Measurements from ENCODE around the gene ATP1A1. TPM values are rescaled to one million over a fixed set of nuclear protein-coding genes. Genes with fewer than 3 reads are reported as not detected.

The ATP1A1 gene
- total RNA-seq, 2 experiments from 2014 or later: 74.4 to 186 TPM

GRCh38 chr1:116440731-116441130, 67.7 kb downstream of the ATP1A1 start:
- H3K9me3 ChIP-seq (ENCODE audit: low read length): no peaks in the 10 kb centered on the region
- no peak overlapping the region for H3K27ac ChIP-seq (ENCODE audit: low read depth, low read length, poor library complexity, severe bottlenecking)
- DNase-seq (ENCODE audit: low spot score): no peak
- CTCF ChIA-PET (ENCODE audit: unreplicated experiment): no interaction called here
- no TSS peak for BruUV-seq (replicated peaks)
- H3K79me2 ChIP-seq (ENCODE audit: insufficient read depth, low read depth, low read length): no peaks in the 10 kb centered on the region
- H2AFZ ChIP-seq (ENCODE audit: low read length): no peak overlapping the region
- TF ChIP-seq, protein P1, sequence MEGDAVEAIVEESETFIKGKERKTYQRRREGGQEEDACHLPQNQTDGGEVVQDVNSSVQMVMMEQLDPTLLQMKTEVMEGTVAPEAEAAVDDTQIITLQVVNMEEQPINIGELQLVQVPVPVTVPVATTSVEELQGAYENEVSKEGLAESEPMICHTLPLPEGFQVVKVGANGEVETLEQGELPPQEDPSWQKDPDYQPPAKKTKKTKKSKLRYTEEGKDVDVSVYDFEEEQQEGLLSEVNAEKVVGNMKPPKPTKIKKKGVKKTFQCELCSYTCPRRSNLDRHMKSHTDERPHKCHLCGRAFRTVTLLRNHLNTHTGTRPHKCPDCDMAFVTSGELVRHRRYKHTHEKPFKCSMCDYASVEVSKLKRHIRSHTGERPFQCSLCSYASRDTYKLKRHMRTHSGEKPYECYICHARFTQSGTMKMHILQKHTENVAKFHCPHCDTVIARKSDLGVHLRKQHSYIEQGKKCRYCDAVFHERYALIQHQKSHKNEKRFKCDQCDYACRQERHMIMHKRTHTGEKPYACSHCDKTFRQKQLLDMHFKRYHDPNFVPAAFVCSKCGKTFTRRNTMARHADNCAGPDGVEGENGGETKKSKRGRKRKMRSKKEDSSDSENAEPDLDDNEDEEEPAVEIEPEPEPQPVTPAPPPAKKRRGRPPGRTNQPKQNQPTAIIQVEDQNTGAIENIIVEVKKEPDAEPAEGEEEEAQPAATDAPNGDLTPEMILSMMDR (conservative IDR thresholded peaks at IDR 0.05; ENCODE audit: low read length): no peak
- TF ChIP-seq EZH2phosphoT487 (IDR thresholded peaks at IDR 0.05; ENCODE audit: borderline replicate concordance, low read depth, low read length): no peak
- H3K36me3 ChIP-seq (ENCODE audit: insufficient read depth, low read length): no peaks in the 10 kb centered on the region
- POLR2A ChIA-PET: no interaction called here
- intact Hi-C loops (cut with micrococcal nuclease; ENCODE audit: unreplicated experiment): no loop called here
- no peaks in the 10 kb centered on the region for H3K4me1 ChIP-seq (ENCODE audit: insufficient read depth, low read length, poor library complexity, severe bottlenecking)
- no peak overlapping the region for H3K4me3 ChIP-seq (ENCODE audit: low read depth, low read length, poor library complexity, severe bottlenecking)
- H4K20me1 ChIP-seq (ENCODE audit: insufficient read depth, low read length): no peaks in the 10 kb centered on the region
- H3K9me2 ChIP-seq (ENCODE audit: insufficient read depth, low read length): no peaks in the 10 kb centered on the region
- H3K4me2 ChIP-seq (ENCODE audit: low read length): no peak overlapping the region

- TF ChIP-seq, protein P1 (conservative IDR thresholded peaks at IDR 0.05; ENCODE audit: low read length): no peak
- no peak for TF ChIP-seq EZH2phosphoT487 (IDR thresholded peaks at IDR 0.05; ENCODE audit: borderline replicate concordance, low read depth, low read length)
- no peak overlapping the region for H3K4me2 ChIP-seq (ENCODE audit: low read length)
- H3K79me2 ChIP-seq (ENCODE audit: insufficient read depth, low read depth, low read length): no peaks in the 10 kb centered on the region
- H3K27ac ChIP-seq (ENCODE audit: low read depth, low read length, poor library complexity, severe bottlenecking): no peak overlapping the region
- no peak overlapping the region for H3K4me3 ChIP-seq (ENCODE audit: low read depth, low read length, poor library complexity, severe bottlenecking)
- intact Hi-C loops (cut with micrococcal nuclease; ENCODE audit: unreplicated experiment): no loop called here
- H4K20me1 ChIP-seq (ENCODE audit: insufficient read depth, low read length): no peaks in the 10 kb centered on the region
- no peaks in the 10 kb centered on the region for H3K9me2 ChIP-seq (ENCODE audit: insufficient read depth, low read length)
- H3K36me3 ChIP-seq (ENCODE audit: insufficient read depth, low read length): no peaks in the 10 kb centered on the region
- CTCF ChIA-PET (ENCODE audit: unreplicated experiment): no interaction called here
- H3K9me3 ChIP-seq (ENCODE audit: low read length): no peaks in the 10 kb centered on the region
- DNase-seq (ENCODE audit: low spot score): no peak
- H2AFZ ChIP-seq (ENCODE audit: low read length): no peak overlapping the region
- POLR2A ChIA-PET: no interaction called here
- no TSS peak for BruUV-seq (replicated peaks)
- no peaks in the 10 kb centered on the region for H3K4me1 ChIP-seq (ENCODE audit: insufficient read depth, low read length, poor library complexity, severe bottlenecking)
Observed at GRCh38 chr1:116445534-116445933, 72.5 kb downstream of the ATP1A1 start.

- H3K4me2 ChIP-seq (ENCODE audit: low read length): no peak overlapping the region
- no peak overlapping the region for H2AFZ ChIP-seq (ENCODE audit: low read length)
- no peak overlapping the region for H3K4me3 ChIP-seq (ENCODE audit: low read depth, low read length, poor library complexity, severe bottlenecking)
- CTCF ChIA-PET (ENCODE audit: unreplicated experiment): no interaction called here
- H3K9me3 ChIP-seq (ENCODE audit: low read length): no peaks in the 10 kb centered on the region
- no peaks in the 10 kb centered on the region for H4K20me1 ChIP-seq (ENCODE audit: insufficient read depth, low read length)
- H3K36me3 ChIP-seq (ENCODE audit: insufficient read depth, low read length): no peaks in the 10 kb centered on the region
- no peak for DNase-seq (ENCODE audit: low spot score)
- BruUV-seq (replicated peaks): no TSS peak
- POLR2A ChIA-PET: no interaction called here
- H3K4me1 ChIP-seq (ENCODE audit: insufficient read depth, low read length, poor library complexity, severe bottlenecking): no peaks in the 10 kb centered on the region
- no peaks in the 10 kb centered on the region for H3K9me2 ChIP-seq (ENCODE audit: insufficient read depth, low read length)
- no peak for TF ChIP-seq EZH2phosphoT487 (IDR thresholded peaks at IDR 0.05; ENCODE audit: borderline replicate concordance, low read depth, low read length)
- TF ChIP-seq, protein P1 (conservative IDR thresholded peaks at IDR 0.05; ENCODE audit: low read length): no peak
- intact Hi-C loops (cut with micrococcal nuclease; ENCODE audit: unreplicated experiment): no loop called here
- no peaks in the 10 kb centered on the region for H3K79me2 ChIP-seq (ENCODE audit: insufficient read depth, low read depth, low read length)
- H3K27ac ChIP-seq (ENCODE audit: low read depth, low read length, poor library complexity, severe bottlenecking): no peak overlapping the region
Observed at GRCh38 chr1:116446686-116447085, 73.6 kb downstream of the ATP1A1 start.

Data from OCI-LY7 (cell line).